AG04450 (cell line): Measurements from ENCODE around the gene RING1. TPM values are rescaled to one million over a fixed set of nuclear protein-coding genes. Genes with fewer than 3 reads are reported as not detected.

Experiments
- CTCF ChIA-PET: fragments of 300-600, 350-600 bp; formaldehyde crosslinking; extraction: SDS; loops from one replicate; lab custom pipeline; 2022; ENCODE audit warnings: antibody characterized with exemption, inconsistent platforms; lab: Charles Lee
- POLR2A ChIA-PET: fragments of 350-600 bp; formaldehyde crosslinking; extraction: SDS; loops from one replicate; lab custom pipeline; 2021; ENCODE audit warnings: antibody characterized with exemption, inconsistent platforms; lab: Yijun Ruan, JAX
- DNase-seq: peaks from one replicate; pipeline ENCODE4 v3.0.0-alpha.2; 2011; ENCODE audit warnings: low read depth, low spot score
- H3K27ac ChIP-seq: one replicate; pipeline ENCODE4 v1.5.1; 2012; ENCODE audit warnings: low read depth, low read length, control low read depth
- H3K27me3 ChIP-seq: one replicate; pipeline ENCODE4 v1.6.0; 2012; ENCODE audit warnings: low read length; ENCODE audit not compliant: control insufficient read depth, insufficient read depth
- H3K4me3 ChIP-seq: 2 replicates; pipeline ENCODE4 v1.5.1; 2011; ENCODE audit warnings: mild to moderate bottlenecking, low read depth, low read length, control low read depth
- H3K9me3 ChIP-seq: 2 replicates; pipeline ENCODE4 v1.5.1; 2012; ENCODE audit warnings: low read length; ENCODE audit not compliant: control insufficient read depth, insufficient read depth
- CTCF ChIP-seq: IDR thresholded peaks from 2 replicates; pipeline ENCODE4 v1.5.1; 2011; ENCODE audit warnings: low read depth, low read length, control low read depth, inconsistent platforms
- polyA plus RNA-seq: library from polyadenylated mRNA; depleted of rRNA; stranded (reverse); fragments of >200 nt; gene quantifications from 2 replicates; pipeline ENCODE4 v1.2.3, GENCODE V29; 2011

RING1 gene
- polyA plus RNA-seq, 1 experiment: 23.8 TPM

DNA sequence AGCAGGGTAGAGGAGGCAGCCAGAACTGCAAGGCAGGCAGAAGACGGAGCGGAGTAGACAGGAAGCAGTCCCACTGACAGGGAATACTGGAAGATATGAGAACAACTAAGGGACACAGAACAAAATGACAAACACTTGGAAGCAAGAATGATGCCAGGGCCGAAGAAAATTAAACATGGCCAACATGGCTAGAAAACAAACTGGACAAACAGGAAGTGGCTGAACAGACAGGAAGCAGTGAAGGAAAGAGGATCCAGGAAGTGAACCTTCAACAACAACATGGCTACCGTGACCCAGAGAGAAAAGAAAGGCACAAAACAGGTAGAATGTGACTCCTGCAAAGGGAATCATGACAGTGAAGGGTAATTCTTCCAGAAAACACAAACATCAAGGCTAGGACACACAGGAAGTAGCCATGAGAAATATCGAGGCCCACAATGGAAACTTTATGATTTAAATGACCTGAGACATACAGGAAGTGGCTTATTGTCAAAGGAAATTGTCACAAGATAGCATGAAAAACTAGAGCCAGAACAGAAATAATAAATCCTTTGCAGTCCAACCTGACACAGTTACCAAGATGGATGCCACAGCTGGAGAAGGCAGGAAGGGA, 25.1 kb upstream of the RING1 start:
- Histone ChIP-seq H3K4me3 (no peak overlapping the region), H3K27me3 (peaks cover 14% of the 10 kb centered on the region), H3K27ac (no peak overlapping the region), H3K9me3 (no peaks in the 10 kb centered on the region; the same call in 1 of the 2 replicates)
- POLR2A ChIA-PET: no interaction called here
- CTCF ChIA-PET: interaction anchor here (0.8 to 1.3 kb wide), 3 partner anchors 11 to 205 kb away, joined by 3 to 6 read pairs (median 5); no protein-coding TSS in a partner anchor
- TF ChIP-seq CTCF: no peak
- DNase-seq: no peak

GRCh38 chr6:33185190-33185589, 23.1 kb upstream of the RING1 start:
- Histone ChIP-seq H3K27ac (no peak overlapping the region), H3K4me3 (no peak overlapping the region), H3K27me3 (peaks cover 24% of the 10 kb centered on the region), H3K9me3 (no peaks in the 10 kb centered on the region)
- ChIA-PET POLR2A (no interaction called here), CTCF (no interaction called here)
- no peak for TF ChIP-seq CTCF
- DNase-seq: no peak

- ChIA-PET CTCF (no interaction called here), POLR2A (no interaction called here)
- Histone ChIP-seq H3K27me3 (peaks cover 24% of the 10 kb centered on the region), H3K4me3 (no peak overlapping the region), H3K9me3 (no peaks in the 10 kb centered on the region), H3K27ac (no peak overlapping the region)
- DNase-seq: no peak
- no peak for TF ChIP-seq CTCF
These were observed 22.6 kb upstream of the RING1 start for GRCh38 chr6:33185654-33186187.

GRCh38 chr6:33187809-33188208, 20.5 kb upstream of the RING1 start:
- Histone ChIP-seq H3K9me3 (no peaks in the 10 kb centered on the region; the same call in 1 of the 2 replicates), H3K4me3 (no peak overlapping the region), H3K27ac (no peak overlapping the region), H3K27me3 (peaks cover 44% of the 10 kb centered on the region)
- no peak for DNase-seq
- CTCF ChIA-PET: no interaction called here
- no peak for TF ChIP-seq CTCF
- POLR2A ChIA-PET: no interaction called here

- peaks cover 46% of the 10 kb centered on the region for H3K27me3 ChIP-seq
- no peak for DNase-seq
- ChIA-PET POLR2A (no interaction called here), CTCF (no interaction called here)
- H3K27ac ChIP-seq: no peak overlapping the region
- TF ChIP-seq CTCF: no peak
- no peak overlapping the region for H3K4me3 ChIP-seq
- H3K9me3 ChIP-seq: no peaks in the 10 kb centered on the region; the same call in 1 of the 2 replicates
These were observed 19.1 kb upstream of the RING1 start for GRCh38 chr6:33189164-33189563.
